GM03348 (cell line): ENCODE measurements around the gene INPP5D.
"Not testable (repeated sequence)": the region's sequence is repeated elsewhere in the genome, so short reads cannot be mapped to it uniquely, and the experiment has no call there.

Experiments
- DNase-seq: peaks from one replicate; pipeline ENCODE4 v3.0.0; 2012; ENCODE audit warnings: low spot score

INPP5D gene

DNA sequence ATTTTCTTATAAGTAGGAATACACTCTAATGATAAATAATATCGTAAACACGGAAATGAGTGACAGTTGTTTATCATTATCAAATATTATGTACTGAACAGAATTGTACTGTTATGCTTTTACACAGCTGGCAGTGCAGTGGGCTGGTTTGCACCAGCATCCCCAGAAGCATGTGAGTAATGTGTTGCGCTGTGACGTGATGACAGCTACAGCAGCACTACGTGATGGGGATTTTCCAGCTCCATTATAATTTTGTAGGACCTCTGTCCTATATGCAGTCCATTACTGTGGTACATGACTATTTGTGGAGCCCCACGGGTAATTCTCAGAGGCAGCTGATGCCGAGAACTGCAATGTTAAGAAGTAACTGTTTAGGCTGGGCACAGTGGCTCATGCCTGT is 114.0 kb downstream of the INPP5D start:
- no peak for DNase-seq

DNA sequence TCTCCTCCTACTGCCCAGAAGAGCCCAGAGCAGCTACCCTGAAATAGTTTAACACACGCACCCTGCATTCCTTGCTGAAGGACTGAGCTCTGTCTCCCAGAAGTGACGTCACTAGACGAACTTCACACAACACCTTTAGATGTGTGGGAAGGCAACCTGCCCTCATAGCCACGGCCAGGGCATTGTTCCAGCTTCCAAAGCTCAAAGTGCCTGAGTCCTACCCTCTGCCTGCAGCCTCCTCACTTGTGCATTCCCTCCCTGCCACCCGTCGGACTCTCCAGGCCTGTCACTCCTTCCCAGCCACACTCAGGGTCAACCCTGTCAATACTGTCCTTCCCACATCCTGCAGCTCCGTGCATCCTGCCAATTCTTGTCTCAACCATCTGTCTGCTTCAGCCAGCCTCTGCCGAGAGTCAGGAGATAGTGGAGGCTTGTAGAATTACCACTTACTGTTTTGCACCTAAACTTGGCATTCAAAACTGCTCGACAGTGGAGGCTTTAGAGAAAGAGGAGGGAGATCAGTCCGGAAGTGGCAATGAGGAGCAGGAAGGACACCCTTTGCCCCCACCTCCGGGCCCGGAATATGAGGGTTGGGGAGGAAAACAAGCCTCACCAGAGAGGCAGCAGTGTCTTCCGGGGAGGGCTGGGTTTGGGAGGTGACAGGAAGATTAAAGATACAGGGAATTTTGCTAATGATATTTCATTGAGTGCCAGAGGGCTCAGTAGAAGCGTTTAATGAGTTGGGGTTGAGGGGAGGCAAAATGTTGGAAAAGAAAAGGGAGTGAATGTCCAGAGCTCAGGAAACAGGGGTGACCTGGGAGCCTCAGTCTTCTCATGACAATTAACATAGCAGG is 119.1 kb downstream of the INPP5D start:
- no peak for DNase-seq

DNA sequence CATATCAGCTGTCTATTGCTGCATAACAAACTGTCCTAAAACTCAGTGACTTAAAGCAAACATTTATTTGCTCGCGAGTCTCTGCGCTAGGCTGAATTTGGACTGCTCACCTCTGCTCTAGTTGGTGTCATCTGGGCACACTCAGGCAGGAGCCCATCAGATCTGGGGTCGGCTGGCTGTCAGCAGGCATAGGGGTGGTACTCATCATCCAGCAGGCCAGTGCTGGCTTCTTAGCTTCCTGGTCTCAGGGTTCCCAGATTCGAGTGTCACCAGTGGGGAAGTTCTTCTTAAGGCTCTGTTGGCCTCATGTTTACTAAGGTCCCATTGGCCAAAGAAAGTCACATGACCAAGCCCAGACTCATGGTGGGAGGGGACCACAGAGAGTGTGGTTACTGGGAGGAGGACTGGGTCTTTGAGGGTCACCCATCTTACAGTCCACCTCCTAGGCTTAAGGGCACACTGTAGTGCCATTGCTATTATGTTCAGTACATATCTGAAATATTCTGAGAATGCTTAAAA is 119.8 kb downstream of the INPP5D start:
- DNase-seq = no peak

DNA sequence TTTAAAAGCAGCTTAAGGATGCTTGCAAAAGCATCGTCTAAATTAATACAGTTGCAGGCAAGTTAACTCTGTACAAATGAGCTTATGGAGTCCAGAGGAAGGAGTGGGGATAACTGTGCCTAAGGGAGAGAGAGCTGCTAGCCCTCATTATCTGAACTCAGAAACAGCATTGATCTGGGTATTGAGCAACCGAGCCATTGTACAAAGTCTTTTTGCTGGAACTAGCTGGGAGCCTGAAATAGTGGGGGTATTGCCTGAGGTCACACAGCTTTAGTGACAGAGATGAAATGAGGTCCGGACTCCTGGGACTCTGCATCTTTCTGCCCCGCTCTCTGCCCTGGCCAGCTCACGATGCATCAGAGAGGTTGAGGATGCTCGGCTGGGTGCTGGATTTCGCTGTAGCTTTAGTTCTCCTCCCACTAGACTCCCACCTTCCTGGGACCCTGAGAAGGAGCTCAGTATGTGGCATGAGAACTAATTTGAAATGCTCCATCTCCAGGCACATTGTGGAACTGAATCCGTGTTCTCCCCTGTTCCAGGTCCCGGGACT is 123.8 kb downstream of the INPP5D start:
- DNase-seq = no peak

DNA sequence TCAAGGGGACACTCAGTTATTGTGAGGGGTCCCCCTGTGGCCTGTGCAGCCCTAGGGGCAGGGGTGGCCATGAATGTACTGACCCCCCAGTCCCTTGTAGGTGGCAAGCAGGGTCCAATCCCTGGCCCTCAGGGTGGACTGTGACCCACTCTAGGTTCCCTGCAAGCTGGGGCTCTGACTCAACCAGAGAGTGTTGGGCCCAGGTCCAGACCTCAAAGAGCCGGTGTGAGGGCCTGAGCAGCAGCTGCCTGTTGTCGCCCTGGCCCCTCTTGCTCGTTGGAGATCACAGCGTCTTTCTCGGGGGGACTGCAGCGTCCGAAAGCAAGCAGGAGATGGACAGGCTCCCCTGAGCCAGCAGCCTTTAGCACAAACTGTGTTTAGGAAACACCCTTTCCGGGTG is 124.5 kb downstream of the INPP5D start:
- no peak for DNase-seq

DNA sequence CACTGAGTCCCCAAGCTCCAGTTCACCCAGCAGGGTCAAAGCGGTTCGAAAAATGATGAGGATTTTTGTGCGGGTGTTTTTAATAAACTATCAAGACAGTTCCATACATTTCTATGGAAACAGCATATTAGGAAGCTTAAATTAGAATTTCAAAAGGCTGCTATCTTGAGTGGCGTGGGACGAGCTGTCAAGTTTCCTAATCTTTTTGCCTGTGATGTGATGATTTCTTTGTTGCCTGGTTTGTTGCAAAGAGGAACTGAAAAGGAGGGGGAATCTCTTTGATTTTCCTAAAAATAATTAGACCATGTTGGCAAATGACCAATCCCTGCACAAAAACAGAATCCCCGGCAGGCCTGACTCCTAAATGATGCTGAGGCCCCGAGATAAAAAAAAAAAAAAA is 125.2 kb downstream of the INPP5D start:
- no peak for DNase-seq

DNA sequence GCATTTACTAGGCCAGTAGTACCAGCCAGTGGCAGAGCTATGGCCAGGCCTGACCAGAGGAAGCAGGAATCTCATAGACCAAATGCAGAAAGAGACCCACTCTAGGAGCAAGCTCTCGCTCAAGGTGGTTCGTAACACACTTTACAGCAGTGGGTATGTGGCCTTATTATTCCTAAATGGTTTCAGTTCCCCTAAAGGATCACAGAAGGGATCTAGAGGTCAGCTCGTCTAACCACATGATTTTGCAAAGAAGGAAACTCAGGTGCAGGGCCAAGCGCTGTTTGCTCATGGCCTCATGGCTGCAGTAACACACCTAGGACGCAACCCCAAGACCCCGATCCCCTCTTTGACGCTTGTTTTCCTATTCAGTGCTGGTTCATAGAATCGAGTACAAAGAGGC is 125.8 kb downstream of the INPP5D start:
- DNase-seq = no peak

DNA sequence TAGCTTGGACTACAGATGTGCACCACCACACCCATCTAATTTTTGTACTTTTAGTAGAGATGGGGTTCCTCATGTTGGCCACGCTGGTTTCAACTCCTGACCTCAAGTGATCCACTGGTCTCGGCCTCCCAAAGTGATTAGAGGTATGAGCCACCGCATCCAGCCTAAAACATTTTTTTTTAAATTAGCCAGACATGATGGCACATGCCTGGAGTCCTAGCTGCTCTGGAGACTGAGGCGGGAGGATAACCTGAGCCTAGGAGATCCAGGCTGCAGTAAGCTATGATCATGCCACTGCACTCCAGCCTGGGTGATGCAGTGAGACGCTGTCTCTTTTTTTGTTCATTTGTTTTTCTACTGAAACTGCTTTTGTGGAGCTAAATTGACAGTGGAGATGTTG is 126.7 kb downstream of the INPP5D start:
- no peak for DNase-seq

DNA sequence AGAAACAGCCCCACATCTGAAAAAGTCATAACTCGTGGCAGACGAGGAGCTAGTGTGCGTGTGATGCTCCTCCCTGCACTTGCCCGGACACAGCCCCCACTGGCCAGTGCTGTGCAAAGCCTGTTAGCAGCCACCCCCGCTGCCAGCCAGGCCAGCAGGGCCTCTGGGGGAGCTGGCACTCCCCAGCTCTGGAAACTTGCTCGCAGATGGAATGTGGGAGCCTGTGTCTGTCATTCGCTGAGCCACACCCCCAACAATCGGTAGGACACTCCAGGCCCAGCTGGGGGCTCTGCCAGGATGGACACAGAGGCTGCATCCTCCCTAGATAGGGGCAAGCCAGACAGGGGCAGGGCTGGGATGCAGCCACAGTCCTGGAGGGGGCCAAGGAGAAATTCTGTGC is 128.9 kb downstream of the INPP5D start:
- no peak for DNase-seq

DNA sequence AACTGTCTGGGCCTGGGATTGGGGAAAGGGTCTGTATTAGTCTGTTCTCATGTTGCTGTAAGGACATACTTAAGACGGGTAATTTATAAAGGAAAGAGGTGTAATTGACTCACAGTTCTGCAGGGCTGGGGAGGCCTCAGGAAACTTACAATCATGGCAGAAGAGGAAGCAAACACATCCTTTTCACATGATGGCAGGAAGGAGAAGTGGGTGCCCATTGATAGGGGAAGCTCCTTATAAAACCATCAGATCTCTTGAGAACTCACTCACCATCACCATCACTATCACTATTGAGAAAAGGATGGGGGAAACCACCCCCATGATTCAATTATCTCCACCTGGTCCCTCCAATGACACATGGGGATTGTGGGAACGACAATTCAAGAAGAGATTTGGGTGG is 130.9 kb downstream of the INPP5D start:
- not testable (repeated sequence) for DNase-seq

DNA sequence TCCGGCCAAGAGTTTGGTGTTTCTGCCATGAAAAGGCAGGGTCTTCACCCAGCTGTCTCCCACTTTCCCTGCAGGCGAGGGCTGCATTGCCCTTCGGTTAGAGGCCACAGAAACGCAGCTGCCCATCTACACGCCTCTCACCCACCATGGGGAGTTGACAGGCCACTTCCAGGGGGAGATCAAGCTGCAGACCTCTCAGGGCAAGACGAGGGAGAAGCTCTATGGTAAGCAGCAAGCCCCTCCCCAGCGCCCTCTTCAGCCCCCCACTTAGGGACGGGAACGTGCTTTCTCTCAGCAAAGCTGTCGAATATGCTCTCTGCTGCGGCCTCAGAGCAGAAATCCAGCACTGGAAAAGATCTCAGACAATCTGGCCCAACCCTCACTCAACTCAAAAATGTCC is 133.6 kb downstream of the INPP5D start:
- DNase-seq = no peak

DNA sequence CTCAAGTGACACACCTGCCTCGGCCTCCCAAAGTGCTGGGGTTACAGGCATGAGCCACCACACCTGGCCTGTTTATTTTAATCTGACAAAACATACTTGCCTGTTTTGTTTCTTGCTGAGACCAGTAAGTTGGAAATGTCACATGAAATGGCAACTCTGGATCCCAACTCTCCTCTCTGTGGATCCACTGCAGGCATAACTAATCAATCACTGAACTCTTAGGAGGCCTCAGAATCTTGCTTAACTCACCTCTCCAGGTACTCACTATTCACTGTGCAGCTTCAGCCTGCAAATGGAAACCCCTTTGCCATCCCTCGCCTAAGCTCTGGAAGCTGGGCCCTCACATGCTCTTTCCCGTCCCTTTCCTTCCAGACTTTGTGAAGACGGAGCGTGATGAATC is 134.9 kb downstream of the INPP5D start:
- no peak for DNase-seq

DNA sequence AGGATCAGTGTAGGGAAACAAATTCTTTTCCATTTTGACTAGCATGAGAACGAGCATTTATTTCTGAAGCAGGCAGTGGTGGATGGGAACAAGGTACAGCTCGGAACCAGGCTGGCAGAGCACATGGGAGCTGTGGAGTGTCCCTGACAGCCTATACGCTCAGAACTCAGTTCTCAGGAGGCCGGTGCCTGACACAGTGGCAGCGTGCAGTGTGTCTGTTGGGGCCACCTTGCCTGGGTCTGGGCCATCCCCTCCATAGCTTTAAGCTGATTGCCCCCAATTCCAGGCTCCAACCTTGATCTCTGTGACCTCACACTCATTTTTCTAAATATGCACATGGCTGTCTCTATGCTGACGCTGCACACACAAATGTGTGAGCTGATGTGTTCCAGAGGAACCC is 136.9 kb downstream of the INPP5D start:
- no peak for DNase-seq

DNA sequence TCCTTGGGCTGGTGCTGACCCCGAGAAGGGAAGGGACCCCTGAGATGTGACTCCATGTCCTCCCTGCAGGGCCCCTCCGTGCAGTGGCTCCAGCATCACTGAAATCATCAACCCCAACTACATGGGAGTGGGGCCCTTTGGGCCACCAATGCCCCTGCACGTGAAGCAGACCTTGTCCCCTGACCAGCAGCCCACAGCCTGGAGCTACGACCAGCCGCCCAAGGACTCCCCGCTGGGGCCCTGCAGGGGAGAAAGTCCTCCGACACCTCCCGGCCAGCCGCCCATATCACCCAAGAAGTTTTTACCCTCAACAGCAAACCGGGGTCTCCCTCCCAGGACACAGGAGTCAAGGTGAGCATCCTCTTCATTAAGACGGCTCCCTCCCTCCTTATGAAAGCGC is 137.9 kb downstream of the INPP5D start:
- DNase-seq = no peak

DNA sequence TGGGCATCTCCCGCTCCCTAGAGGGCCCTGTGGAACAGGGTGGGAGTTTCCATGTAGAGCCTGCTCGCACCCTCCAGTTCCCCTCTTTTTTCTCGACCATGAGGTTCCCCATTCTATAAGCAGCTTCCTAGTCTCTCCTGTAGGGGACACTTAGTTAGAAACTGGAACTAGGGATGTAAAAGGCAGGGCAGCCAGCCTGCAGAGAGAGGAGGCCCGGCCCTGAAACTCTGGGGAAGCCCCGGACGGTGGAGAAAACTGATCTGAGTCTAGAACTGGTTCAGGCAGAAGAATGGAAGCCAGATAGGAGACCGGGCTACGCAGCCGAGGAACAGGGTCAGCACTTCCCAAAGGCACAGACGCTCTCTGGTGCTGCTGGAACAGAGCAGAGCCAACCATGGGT is 139.7 kb downstream of the INPP5D start:
- DNase-seq = no peak

DNA sequence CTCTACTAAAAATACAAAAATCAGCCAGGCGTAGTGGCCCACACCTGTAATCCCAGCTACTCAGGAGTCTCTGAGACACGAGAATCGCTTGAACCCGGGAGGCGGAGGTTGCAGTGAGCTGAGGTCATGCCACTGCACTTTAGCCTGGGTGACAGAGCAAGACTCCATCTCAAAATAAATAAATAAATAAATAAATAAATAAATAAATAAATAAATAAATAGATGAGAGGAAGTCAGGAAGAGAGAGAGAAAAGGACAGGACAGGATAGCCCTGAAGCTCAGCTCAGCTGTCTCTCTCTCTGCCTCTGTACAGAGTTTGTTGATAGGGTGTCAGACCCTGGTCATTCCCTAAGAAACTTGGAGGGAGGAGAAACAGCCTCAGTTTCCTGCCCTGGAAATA is 140.6 kb downstream of the INPP5D start:
- DNase-seq = not testable (repeated sequence)

DNA sequence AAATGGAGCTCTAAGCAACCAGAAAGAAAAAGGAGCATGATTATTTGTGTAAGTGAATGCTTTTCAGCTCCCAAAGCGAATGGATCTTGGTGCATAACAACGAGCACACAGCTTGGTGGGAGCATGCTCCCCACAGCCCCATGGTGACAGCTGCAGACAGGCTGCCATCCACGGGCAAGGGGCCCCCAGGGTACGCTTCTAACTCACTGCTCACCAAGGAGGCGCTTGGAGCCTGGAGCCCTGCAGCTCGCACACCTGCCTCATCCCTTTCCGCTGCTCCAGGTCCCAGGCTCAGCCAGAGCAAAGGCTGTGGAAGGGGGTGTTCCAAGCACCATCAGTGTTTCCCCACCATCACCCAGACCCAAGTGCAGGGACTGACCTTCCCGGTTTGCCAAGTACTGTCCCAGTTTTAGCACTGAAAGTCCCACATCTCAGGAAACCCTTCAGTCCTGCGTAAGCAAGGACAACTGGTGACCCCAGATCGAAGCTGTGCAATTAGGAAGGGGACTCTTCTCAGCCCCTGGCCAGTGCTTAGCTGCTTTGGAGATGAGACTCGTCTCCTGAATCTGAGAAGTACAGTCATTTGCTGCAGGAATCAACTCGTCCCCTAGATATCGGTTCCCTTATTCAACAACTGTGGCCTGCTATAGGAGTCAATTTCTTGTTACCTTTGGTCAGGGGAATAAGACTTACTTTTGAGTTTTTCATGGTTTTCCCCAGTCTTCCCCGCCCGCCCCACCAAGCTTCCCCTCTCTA is 141.3 kb downstream of the INPP5D start:
- no peak for DNase-seq

DNA sequence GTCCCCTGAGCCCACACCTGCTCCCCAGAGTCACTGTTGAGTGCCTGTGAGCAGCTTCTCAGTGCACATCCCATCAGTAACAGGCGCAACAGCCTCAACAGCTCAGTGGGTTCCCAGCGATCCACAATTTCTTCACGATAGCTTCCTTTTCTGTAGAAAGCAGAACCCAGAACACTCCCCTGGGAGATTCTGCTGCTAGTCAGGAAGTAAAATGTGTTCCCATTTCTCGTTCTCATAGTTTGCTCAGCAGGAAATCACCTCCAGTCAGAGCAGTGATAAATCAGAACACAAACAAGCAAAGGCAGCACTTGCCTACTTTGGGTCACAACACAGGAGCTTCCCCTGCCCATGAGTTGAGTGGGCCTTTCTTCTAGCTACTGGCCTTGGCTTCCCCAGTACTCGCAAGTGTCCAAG is 142.4 kb downstream of the INPP5D start:
- no peak for DNase-seq

DNA sequence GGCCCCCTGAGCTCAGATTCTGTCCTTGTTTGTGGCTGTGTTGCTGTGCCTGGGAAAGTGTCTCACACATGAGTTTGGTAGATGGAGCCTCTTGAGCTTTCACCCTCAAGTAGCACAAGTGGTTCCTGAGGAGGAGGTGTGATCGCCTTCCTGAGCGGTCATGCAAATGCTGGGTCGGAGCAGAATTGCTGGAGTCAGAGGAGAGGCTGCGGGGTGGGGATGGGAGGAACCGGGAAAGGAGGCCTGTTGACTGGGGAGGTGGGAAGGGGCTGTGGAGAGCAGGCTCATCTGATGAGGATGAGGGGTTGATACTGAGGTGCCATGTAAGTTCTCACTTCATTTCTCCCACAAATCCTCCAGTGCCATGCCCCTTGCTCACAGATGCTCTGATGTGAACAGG is 142.9 kb downstream of the INPP5D start:
- no peak for DNase-seq

DNA sequence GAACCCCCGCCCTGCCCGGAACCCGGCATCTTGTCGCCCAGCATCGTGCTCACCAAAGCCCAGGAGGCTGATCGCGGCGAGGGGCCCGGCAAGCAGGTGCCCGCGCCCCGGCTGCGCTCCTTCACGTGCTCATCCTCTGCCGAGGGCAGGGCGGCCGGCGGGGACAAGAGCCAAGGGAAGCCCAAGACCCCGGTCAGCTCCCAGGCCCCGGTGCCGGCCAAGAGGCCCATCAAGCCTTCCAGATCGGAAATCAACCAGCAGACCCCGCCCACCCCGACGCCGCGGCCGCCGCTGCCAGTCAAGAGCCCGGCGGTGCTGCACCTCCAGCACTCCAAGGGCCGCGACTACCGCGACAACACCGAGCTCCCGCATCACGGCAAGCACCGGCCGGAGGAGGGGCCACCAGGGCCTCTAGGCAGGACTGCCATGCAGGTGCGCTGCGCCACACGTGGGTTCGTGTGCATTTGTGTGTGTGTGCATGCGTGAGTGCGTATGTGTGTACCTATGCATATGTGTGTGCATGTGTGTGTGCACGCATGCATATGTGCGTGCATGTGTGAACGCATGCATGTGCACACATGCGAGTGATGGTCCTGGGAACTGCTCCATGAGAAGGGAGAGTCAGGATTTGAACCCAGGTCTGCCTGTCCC is 144.3 kb downstream of the INPP5D start:
- no peak for DNase-seq

DNA sequence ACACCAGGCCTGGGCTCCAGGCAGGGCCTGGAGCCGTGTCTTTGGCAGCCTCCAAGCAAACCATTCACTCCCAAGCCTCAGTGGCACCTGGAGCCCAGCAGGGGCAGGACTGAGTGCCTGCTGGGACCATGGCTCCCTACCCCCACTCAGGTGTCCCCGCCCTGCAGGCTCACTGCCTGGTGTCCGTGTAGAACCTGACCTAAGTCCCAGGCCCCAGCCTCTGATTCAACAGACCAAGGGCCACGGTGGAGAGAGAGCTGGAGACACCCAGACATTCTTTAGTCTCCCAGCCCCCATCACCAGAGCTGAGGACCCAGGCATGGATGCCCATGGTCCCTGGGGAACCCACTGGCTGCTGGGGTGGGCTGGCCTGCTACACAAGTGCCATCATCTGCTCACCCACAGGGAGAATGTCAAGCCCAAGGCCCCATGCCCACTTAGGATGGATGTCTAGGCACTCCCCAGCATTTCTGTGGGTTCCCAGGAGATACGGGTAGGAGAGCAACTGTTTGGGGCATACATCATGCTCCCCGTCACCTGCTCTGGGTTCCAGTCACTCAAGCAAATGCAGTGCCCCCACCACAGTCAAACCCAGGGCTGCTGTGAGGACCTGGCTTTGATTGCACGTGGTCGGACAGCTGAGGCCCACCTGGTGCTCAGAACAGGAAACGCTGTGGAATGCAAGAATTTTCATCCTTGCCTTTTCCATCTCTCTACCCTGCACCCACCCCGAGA is 148.4 kb downstream of the INPP5D start:
- DNase-seq = no peak

DNA sequence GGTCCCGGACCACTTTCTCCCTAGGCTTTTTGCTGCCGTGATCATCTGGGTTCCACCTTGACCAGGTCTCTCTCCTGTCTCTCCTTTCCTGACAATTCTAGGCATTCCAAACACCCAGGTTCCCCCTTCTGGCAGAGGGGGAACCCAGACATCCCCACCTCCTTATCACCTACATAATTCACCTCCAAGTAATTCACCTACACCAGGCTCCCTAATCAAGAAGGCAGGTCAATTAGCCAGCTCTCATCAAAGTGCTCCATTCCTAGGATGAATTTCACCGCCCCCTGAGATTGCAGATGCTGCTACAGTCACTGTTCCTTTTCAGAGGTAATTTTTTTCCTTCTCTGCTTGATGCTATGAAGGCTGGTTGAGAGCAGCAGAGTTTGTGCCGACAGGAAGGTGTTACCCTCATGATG is 149.0 kb downstream of the INPP5D start:
- DNase-seq = no peak
